WTC11 (cell line): Measurements from ENCODE around the gene TRIML2. TPM values are rescaled to one million over a fixed set of nuclear protein-coding genes. Genes with fewer than 3 reads are reported as not detected.
A peak's percentile ranks its signal among the peaks of the same experiment; 100 is the strongest.

Experiments
- ATAC-seq: fragments of 200-7000 bp; cut with Tn5 transposase; 2 replicates; pipeline ENCODE4 v1.10.0; 2021; ENCODE audit warnings: mild to moderate bottlenecking, moderate library complexity
- CTCF ChIA-PET: fragments of 300-600 bp; sonication (Branson Sonifier 250); formaldehyde crosslinking; loops from one replicate; lab custom pipeline; 2021; ENCODE audit warnings: antibody characterized with exemption; lab: Charles Lee
- POLR2A ChIA-PET: fragments of 350-600 bp; sonication (Branson Sonifier 250); formaldehyde crosslinking; loops from one replicate; lab custom pipeline; 2021; ENCODE audit warnings: antibody characterized with exemption; lab: Charles Lee
- DNase-seq: peaks from one replicate; pipeline ENCODE4 v3.0.0; 2021; ENCODE audit warnings: low spot score
- H3K27ac Mint-ChIP-seq: 2 replicates; pipeline ENCODE4 v1.8.0; 2021; ENCODE audit warnings: mixed read lengths
- H3K27me3 Mint-ChIP-seq: 2 replicates; pipeline ENCODE4 v1.8.0; 2021; ENCODE audit warnings: low read depth, mild to moderate bottlenecking, moderate library complexity, mixed read lengths
- H3K36me3 Mint-ChIP-seq: 2 replicates; pipeline ENCODE4 v1.8.0; 2021; ENCODE audit warnings: mixed read lengths
- H3K4me1 Mint-ChIP-seq: 2 replicates; pipeline ENCODE4 v1.8.0; 2022; ENCODE audit warnings: mixed read lengths
- H3K4me3 Mint-ChIP-seq: 2 replicates; pipeline ENCODE4 v1.8.0; 2021; ENCODE audit warnings: mild to moderate bottlenecking, moderate library complexity, mixed read lengths
- H3K9me3 Mint-ChIP-seq: 2 replicates; pipeline ENCODE4 v1.8.0; 2021; ENCODE audit warnings: mixed read lengths
- ATF2 ChIP-seq: sonication (generic); formaldehyde crosslinking; IDR thresholded peaks from 2 replicates; pipeline ENCODE4 v1.8.1; 2022; ENCODE audit warnings: low read depth, missing genetic modification reagents, borderline replicate concordance
- ERG ChIP-seq: fragments of 250-450 bp; sonication (Bioruptor Pico); IDR thresholded peaks from 2 replicates; pipeline ENCODE4 v1.8.0; 2021; ENCODE audit warnings: mild to moderate bottlenecking
- GRHL2 ChIP-seq: fragments of 250-450 bp; sonication (Bioruptor Pico); IDR thresholded peaks from 2 replicates; pipeline ENCODE4 v1.8.0; 2022; ENCODE audit warnings: mild to moderate bottlenecking, moderate library complexity; ENCODE audit not compliant: insufficient replicate concordance, severe bottlenecking
- HMGXB4 ChIP-seq: sonication (generic); formaldehyde crosslinking; IDR thresholded peaks from 2 replicates; pipeline ENCODE4 v1.8.1; 2023; ENCODE audit warnings: mild to moderate bottlenecking, moderate library complexity, missing genetic modification reagents
- IRF2 ChIP-seq: sonication (generic); formaldehyde crosslinking; IDR thresholded peaks from 2 replicates; pipeline ENCODE4 v1.8.0; 2022; ENCODE audit warnings: low read depth, missing genetic modification reagents, borderline replicate concordance
- MYBL2 ChIP-seq: sonication (generic); formaldehyde crosslinking; IDR thresholded peaks from 2 replicates; pipeline ENCODE4 v1.8.1; 2023; ENCODE audit warnings: mild to moderate bottlenecking, moderate library complexity, missing genetic modification reagents
- PREB ChIP-seq: sonication (generic); formaldehyde crosslinking; IDR thresholded peaks from 2 replicates; pipeline ENCODE4 v1.8.1; 2022; ENCODE audit warnings: mild to moderate bottlenecking, missing genetic modification reagents, moderate library complexity, borderline replicate concordance
- RELA ChIP-seq: sonication (generic); formaldehyde crosslinking; IDR thresholded peaks from 2 replicates; pipeline ENCODE4 v1.8.1; 2022; ENCODE audit warnings: missing genetic modification reagents, mild to moderate bottlenecking, borderline replicate concordance
- STAT6 ChIP-seq: sonication (generic); formaldehyde crosslinking; conservative IDR thresholded peaks from 2 replicates; pipeline ENCODE4 v1.8.1; 2023; ENCODE audit warnings: mild to moderate bottlenecking, low read depth, missing genetic modification reagents, moderate library complexity
- ZBTB21 ChIP-seq: sonication (generic); formaldehyde crosslinking; IDR thresholded peaks from 2 replicates; pipeline ENCODE4 v1.8.1; 2023; ENCODE audit warnings: mild to moderate bottlenecking, missing genetic modification reagents, borderline replicate concordance
- ZNF416 ChIP-seq: fragments of 250-450 bp; sonication (Bioruptor Pico); IDR thresholded peaks from 2 replicates; pipeline ENCODE4 v1.9.0; 2021; ENCODE audit warnings: mild to moderate bottlenecking, inconsistent platforms
- total RNA-seq: library from RNA; stranded (reverse); gene quantifications from 3 replicates; pipeline ENCODE4 v1.2.3, GENCODE V29; 2021
- TF ChIP-seq, protein P1 (sequence below): fragments of 250-450 bp; sonication (Bioruptor Pico); IDR thresholded peaks from 2 replicates; pipeline ENCODE4 v1.9.0; 2021; ENCODE audit warnings: moderate library complexity, mild to moderate bottlenecking, inconsistent platforms, borderline replicate concordance
- TF ChIP-seq, protein P2 (sequence below): sonication (generic); formaldehyde crosslinking; IDR thresholded peaks from 2 replicates; pipeline ENCODE4 v1.8.0; 2023; ENCODE audit warnings: missing genetic modification reagents, mild to moderate bottlenecking, borderline replicate concordance

Gene TRIML2
- total RNA-seq, 1 experiment from 2014 or later: 115 TPM

DNA sequence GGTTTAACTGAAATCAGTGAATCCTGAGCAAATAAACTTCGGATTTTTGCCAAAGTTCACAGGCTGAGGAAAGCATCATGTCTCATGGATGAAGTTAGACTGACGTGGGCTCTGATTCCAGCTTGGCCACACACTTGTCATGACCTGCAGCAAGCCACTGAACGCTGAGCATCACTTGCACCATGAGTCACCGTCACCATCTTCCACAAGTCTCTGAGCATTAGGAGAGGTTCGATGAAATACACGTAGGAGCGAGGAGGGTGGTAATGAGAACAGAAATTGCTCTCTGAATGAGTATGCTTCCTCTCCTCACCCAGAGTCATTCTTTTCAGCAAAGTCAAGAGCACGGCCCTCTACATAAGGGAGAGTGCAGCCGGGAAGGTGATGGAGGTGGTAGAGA, 3.8 kb upstream of the TRIML2 start:
- TF ChIP-seq, protein P1, sequence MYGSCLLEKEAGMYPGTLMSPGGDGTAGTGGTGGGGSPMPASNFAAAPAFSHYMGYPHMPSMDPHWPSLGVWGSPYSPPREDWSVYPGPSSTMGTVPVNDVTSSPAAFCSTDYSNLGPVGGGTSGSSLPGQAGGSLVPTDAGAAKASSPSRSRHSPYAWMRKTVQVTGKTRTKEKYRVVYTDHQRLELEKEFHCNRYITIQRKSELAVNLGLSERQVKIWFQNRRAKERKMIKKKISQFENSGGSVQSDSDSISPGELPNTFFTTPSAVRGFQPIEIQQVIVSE: no peak
- TF ChIP-seq GRHL2 (CRISPR knock-in tag): no peak
- TF ChIP-seq, all 79 proteins: peak for 0
- H3K27ac Mint-ChIP-seq: peak overlapping the region; percentile 34; the same call in 1 of the 2 replicates

GRCh38 chr4:188111955-188112354, 2.6 kb upstream of the TRIML2 start:
- POLR2A ChIA-PET: no interaction called here
- Mint-ChIP-seq H3K4me3 (no peak overlapping the region), H3K4me1 (peaks cover 41% of the 10 kb centered on the region), H3K36me3 (no peaks in the 10 kb centered on the region), H3K27ac (no peak overlapping the region), H3K27me3 (no peaks in the 10 kb centered on the region), H3K9me3 (no peaks in the 10 kb centered on the region)
- no peak for ATAC-seq
- CTCF ChIA-PET: no interaction called here
- DNase-seq: no peak
- TF ChIP-seq ATF2 (no peak), ZNF416 (CRISPR knock-in tag) (no peak), ZBTB21 (CRISPR knock-in tag) (no peak), RELA (CRISPR knock-in tag) (no peak), STAT6 (CRISPR knock-in tag) (no peak), PREB (CRISPR knock-in tag) (no peak), MYBL2 (no peak), HMGXB4 (CRISPR knock-in tag) (no peak), IRF2 (no peak), ERG (CRISPR knock-in tag) (no peak)
- TF ChIP-seq, protein P2, sequence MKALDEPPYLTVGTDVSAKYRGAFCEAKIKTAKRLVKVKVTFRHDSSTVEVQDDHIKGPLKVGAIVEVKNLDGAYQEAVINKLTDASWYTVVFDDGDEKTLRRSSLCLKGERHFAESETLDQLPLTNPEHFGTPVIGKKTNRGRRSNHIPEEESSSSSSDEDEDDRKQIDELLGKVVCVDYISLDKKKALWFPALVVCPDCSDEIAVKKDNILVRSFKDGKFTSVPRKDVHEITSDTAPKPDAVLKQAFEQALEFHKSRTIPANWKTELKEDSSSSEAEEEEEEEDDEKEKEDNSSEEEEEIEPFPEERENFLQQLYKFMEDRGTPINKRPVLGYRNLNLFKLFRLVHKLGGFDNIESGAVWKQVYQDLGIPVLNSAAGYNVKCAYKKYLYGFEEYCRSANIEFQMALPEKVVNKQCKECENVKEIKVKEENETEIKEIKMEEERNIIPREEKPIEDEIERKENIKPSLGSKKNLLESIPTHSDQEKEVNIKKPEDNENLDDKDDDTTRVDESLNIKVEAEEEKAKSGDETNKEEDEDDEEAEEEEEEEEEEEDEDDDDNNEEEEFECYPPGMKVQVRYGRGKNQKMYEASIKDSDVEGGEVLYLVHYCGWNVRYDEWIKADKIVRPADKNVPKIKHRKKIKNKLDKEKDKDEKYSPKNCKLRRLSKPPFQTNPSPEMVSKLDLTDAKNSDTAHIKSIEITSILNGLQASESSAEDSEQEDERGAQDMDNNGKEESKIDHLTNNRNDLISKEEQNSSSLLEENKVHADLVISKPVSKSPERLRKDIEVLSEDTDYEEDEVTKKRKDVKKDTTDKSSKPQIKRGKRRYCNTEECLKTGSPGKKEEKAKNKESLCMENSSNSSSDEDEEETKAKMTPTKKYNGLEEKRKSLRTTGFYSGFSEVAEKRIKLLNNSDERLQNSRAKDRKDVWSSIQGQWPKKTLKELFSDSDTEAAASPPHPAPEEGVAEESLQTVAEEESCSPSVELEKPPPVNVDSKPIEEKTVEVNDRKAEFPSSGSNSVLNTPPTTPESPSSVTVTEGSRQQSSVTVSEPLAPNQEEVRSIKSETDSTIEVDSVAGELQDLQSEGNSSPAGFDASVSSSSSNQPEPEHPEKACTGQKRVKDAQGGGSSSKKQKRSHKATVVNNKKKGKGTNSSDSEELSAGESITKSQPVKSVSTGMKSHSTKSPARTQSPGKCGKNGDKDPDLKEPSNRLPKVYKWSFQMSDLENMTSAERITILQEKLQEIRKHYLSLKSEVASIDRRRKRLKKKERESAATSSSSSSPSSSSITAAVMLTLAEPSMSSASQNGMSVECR (CRISPR knock-in tag): no peak

More for the DNA sequence above, 3.8 kb upstream of the TRIML2 start:
- no peaks in the 10 kb centered on the region for H3K9me3 Mint-ChIP-seq
- DNase-seq (no peak), ATAC-seq (no peak)
- H3K27me3 Mint-ChIP-seq: no peaks in the 10 kb centered on the region
- POLR2A ChIA-PET: no interaction called here
- no peak overlapping the region for H3K4me3 Mint-ChIP-seq
- CTCF ChIA-PET: no interaction called here
- H3K4me1 Mint-ChIP-seq: peaks cover 40% of the 10 kb centered on the region
- H3K36me3 Mint-ChIP-seq: no peaks in the 10 kb centered on the region
